KG1 (cell line): Measurements from ENCODE around the gene DENND5A.

Experiments
- DNase-seq: peaks from one replicate; lab custom pipeline; 2025; lab: John Stamatoyannopoulos, UW

The DENND5A gene

GRCh38 chr11:9265211-9266131 lies at the start of gene DENND5A:
Gene DENND5A (minus strand): TSS chr11:9265350. CDS start chr11:9265069, 281 bp downstream.
- DNase-seq, result no peak

GRCh38 chr11:9314291-9315077 lies 49.3 kb upstream of the DENND5A start, which contains the start of gene TMEM41B:
Gene TMEM41B (minus strand): TSS chr11:9314593. CDS start chr11:9314441, 152 bp downstream.
- DNase-seq, result peak; percentile 87

- DNase-seq, result no peak
Observed at GRCh38 chr11:9313648-9314290, 48.6 kb upstream of the DENND5A start.

GRCh38 chr11:9310485-9311090 lies 45.4 kb upstream of the DENND5A start:
- DNase-seq, result no peak

- no peak for DNase-seq
Observed at GRCh38 chr11:9304178-9304577, 39.0 kb upstream of the DENND5A start.

- DNase-seq, result no peak
Observed at GRCh38 chr11:9302448-9302847, 37.3 kb upstream of the DENND5A start.

GRCh38 chr11:9301720-9302119 lies 36.6 kb upstream of the DENND5A start:
- no peak for DNase-seq

GRCh38 chr11:9293646-9294045 lies 28.5 kb upstream of the DENND5A start:
- DNase-seq, result no peak

GRCh38 chr11:9285850-9286587 lies 20.9 kb upstream of the DENND5A start:
- DNase-seq, result no peak

- peak; percentile 68 for DNase-seq
Observed at GRCh38 chr11:9280655-9281301, 15.6 kb upstream of the DENND5A start.

GRCh38 chr11:9277176-9277575 lies 12.0 kb upstream of the DENND5A start:
- no peak for DNase-seq

- DNase-seq, result no peak
Observed at GRCh38 chr11:9276571-9276970, 11.4 kb upstream of the DENND5A start.

GRCh38 chr11:9274499-9275258 lies 9.5 kb upstream of the DENND5A start:
- DNase-seq, result no peak

GRCh38 chr11:9273376-9274336 lies 8.5 kb upstream of the DENND5A start:
- peak; percentile 30 for DNase-seq

GRCh38 chr11:9269492-9270013 lies 4.4 kb upstream of the DENND5A start:
- DNase-seq, result no peak

- DNase-seq, result no peak
Observed at GRCh38 chr11:9267680-9268079, 2.5 kb upstream of the DENND5A start.

GRCh38 chr11:9266926-9267325 lies 1.8 kb upstream of the DENND5A start:
- DNase-seq, result no peak

GRCh38 chr11:9266132-9266736 lies 1.1 kb upstream of the DENND5A start:
- no peak for DNase-seq
